22Rv1 (cell line): Measurements from ENCODE around the gene RAB13.

Experiments used
- ZFX ChIP-seq: fragments of 450-650 bp; IDR thresholded peaks from 2 replicates; pipeline ENCODE4 v1.6.1; 2017; ENCODE audit warnings: antibody characterized with exemption, borderline replicate concordance
- TF ChIP-seq, protein P1 (sequence below): fragments of 450-650 bp; IDR thresholded peaks from 2 replicates; pipeline ENCODE4 v1.5.1; 2017; ENCODE audit warnings: mild to moderate bottlenecking

DNA sequence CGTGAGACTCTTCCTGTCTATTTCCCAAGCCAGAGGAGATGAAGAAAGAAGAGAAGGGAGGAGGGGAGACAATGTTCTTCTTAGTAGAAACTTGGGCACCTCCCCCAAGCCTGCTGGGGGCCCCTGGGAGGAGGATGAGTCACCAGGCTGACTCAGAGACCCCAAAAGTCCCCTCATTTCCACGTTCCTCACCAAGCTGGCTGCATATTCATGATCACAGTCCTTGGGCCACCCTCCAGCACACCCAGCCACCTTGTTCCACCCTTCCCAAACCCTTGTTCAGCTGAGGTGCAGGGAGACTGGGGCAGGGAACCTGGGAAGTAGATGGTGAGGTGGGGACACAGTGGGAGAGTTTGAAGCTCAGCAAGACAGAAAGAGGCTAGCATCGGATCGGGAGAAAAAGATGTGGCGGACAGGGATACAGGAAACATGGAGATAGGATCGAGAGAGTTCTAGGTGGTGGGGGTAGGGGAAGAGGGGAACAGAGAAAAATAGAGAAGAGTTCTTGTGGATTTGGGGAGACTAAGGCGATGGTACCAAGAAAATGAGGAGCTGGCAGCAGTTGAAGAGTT, 712 bp downstream of the RAB13 start:
- TF ChIP-seq, protein P1, sequence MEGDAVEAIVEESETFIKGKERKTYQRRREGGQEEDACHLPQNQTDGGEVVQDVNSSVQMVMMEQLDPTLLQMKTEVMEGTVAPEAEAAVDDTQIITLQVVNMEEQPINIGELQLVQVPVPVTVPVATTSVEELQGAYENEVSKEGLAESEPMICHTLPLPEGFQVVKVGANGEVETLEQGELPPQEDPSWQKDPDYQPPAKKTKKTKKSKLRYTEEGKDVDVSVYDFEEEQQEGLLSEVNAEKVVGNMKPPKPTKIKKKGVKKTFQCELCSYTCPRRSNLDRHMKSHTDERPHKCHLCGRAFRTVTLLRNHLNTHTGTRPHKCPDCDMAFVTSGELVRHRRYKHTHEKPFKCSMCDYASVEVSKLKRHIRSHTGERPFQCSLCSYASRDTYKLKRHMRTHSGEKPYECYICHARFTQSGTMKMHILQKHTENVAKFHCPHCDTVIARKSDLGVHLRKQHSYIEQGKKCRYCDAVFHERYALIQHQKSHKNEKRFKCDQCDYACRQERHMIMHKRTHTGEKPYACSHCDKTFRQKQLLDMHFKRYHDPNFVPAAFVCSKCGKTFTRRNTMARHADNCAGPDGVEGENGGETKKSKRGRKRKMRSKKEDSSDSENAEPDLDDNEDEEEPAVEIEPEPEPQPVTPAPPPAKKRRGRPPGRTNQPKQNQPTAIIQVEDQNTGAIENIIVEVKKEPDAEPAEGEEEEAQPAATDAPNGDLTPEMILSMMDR = no peak
- no peak for TF ChIP-seq ZFX
